ENCODE data around the gene LRMDA.

LRMDA gene

DNA sequence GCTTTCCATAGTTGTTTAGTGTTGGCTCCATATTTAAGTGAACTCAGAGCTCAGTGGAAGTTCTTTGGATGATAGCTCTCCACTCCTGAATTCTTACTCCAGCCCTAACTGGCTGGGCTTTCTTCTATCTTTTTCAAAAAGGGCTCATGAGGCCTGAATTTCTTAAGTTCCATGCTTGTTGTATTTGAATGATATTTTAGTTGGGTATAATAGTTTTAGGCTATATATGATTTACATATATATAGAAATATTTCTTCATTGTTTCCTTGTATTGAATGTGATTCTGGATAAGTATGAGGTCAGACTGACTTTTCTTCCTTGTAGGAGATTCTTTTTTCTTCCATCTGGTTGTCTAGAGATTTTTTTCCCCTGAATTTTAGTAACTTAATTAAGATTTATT lies 843.5 kb downstream of the LRMDA start:
- no peak for DNase-seq (ENCODE audit: low spot score)

DNA sequence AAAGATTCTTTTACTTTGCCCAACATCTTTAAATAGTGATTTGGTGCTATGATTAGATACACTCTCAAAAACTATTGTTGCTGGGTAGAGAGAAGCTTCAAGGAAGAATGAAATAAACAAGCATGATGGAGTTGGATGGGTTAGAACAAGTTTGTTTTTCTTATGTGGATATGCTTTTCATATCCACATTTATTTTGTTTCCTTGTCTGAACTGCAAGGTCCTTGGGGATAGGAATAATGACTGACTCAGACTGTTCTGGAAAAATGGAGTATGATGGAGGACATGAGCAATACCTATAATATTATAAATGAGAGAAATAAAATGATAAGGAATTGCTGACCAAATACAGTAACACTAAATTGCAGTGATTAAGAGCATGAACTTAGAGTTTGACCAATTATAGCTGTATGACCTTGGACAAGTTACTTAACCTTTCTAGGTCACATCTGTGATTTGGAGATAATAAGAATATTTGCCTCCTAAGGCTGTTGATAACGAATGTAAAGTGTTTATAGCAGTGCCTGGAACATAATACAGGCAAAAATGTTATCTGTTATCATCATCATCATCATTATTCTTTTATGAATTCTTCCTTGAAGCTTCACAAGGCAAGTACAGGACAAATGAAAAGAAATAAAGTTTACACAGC lies 847.5 kb downstream of the LRMDA start:
- no peak for DNase-seq (ENCODE audit: low spot score)

DNA sequence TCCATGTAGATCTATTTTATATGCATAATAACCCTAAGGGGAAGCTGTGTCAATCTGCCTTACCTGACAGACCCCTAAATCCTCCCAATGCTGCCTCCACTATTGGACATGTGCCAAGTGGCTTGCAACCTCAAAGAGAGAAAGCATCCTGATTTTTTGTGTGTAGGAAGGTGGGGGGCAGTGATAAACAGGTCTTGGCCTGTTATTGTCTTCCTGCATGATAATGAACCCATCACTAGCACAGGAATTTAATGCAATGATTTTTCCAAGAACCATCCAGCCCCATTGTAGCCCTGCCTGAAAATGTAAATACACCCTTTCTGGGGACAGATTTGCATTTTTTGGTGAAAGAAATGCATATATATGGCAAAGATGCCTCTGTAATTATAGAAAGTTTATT lies 850.2 kb downstream of the LRMDA start:
- DNase-seq (ENCODE audit: low spot score): no peak

DNA sequence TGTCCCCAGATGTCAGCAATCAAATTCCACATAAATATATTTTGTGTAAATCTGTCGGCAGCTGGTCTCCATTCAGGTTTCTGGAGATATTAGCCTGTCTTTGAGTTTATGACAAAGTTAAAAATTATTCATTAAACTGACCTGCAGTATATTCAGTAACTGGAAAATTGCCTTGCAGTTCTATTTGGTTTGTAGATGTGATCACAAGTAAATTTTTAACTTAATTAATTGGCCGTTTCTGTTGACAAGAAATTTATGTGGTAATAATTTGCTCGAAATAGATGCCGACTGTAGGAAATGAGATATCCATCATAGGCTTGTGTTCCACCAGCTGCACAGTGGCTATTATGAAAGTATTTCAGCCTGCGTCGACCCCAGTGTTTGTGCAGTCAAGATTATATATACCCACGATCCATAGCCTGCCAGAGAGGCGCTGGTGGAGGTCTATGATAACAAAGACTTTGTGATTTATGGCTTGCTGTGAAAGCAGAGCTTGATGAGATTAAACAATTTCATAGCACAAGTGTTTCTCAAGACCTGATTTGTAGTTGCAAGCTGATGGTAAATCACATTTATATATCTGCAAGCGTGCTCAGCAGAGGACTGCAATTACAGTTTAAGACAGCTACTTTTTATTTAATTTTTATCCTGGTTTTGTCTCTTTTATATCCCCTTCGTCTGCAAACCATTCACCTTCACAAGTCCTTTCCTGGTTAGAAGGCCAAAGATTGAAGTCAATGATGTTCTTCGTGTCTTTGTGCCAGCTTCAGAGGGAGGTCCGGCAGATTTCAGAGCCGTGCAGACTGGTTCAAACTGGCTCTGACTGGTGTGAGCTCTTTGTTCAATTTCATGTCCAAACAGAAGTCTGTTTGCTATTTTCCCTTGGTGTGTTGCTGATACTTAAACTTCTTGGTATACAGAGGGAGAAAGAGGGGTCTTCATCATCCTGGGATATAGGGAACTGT lies 850.9 kb downstream of the LRMDA start:
- DNase-seq (ENCODE audit: low spot score): no peak

DNA sequence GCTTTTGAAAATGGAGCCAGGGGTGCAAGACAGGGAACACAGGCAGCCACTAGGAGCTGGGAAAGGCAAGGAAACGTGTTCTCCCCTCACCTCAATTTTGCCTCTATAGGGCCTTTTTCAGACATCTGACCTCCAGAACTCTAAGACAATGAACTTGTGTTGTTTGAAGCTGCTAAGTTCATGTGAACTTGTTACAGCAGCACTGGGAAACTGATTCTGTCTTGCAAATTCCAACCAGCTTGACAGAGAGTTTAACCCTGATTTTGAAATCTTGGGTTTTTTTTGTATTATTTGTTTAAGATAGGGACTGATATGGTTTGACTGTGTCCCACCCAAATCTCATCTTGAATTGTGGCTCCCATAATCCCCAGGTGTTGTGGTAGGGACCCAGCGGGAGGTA lies 852.9 kb downstream of the LRMDA start:
- no peak for DNase-seq (ENCODE audit: low spot score)

DNA sequence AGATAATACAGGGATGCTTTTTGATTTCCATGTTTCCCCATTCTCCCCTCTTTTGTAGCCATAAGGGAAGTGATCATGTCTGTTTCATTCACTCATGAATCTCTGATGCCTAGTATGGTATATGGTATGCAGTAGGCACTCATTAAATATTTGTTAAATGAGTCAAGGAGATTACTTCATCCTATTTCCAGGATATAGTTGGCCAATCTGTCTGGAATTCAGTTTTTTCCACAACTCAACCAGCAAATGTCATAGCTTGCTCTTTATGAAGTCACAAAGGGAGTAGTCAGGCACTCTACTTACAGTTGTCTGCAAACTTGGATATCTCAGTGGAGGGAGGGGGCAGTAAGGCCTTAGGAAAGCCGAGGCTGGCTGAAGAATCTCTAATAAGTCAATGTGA lies 853.6 kb downstream of the LRMDA start:
- DNase-seq (ENCODE audit: low spot score): no peak

DNA sequence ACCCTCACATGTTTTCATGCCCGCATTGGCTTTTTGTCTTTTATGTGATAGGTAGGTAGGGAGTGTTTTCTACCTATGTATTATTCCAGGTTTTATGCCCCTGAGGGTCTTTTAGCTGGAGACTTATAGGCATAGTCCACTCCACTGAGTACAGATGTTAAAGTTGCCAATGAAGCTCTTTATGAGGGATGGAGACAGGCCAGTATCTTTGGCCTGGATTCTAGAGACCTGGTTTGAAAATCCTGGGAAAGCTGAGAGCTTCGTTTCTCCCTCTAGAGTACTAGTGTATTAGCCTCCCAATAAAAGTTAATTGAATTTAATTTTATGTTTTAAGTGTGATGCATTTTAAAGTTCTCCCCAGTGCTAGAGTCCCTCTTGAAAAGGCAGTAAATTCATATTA lies 854.1 kb downstream of the LRMDA start:
- no peak for DNase-seq (ENCODE audit: low spot score)

DNA sequence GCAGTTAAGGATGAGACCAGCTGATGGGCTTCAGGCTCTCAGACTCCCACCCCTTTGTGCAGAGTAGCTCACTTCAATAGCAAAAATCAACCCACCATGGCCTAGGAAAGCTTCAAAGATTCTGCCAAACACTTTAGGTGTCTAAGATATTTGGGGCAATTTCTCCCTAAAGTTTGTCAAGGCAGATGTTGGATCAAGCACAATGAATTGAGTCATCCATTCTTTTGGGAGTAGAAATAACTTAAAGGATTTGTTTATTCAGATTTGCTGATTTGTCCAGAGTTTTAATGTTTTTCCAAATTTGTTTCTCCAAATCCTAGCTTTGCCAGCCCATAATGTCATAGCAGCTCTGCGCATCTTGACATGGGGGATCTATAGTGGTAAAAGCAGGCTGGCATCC lies 855.1 kb downstream of the LRMDA start:
- no peak for DNase-seq (ENCODE audit: low spot score)

DNA sequence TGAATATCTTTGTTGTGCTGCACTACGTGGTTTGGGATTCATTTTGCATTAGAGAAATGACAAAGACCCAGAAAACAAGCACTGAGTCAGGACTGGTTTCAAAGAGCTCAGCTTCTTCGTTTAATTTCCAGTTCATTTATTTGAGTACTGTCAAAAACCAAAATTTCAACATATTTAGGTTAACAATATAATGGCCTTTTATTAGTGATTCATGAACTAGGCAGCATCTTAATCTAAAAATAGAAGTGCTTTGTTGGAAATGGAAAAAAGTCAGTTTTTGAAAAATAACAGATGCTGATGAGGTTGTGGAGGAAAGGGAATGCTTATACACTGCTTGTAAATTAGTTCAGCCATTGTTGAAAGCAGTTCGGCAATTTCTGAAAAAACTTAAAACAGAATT lies 856.4 kb downstream of the LRMDA start:
- no peak for DNase-seq (ENCODE audit: low spot score)

DNA sequence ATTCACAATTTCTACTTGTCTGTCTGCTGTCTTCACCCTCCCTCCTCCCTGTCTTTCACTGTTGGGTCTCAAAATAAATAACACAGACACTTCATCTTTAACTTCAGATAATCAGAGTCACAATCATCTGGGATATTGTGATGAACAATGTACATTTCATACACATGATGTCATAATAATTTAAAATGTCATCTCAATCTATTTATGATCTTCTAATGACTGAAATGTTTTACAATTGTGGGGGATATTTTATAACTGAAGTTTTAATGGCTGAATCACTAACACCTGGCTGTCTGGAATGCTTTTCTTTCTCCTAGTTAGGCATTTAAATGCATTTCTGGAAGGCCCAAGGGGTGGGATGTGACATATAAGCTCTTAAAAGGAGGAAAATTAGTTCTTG lies 859.8 kb downstream of the LRMDA start:
- DNase-seq (ENCODE audit: low spot score): no peak

DNA sequence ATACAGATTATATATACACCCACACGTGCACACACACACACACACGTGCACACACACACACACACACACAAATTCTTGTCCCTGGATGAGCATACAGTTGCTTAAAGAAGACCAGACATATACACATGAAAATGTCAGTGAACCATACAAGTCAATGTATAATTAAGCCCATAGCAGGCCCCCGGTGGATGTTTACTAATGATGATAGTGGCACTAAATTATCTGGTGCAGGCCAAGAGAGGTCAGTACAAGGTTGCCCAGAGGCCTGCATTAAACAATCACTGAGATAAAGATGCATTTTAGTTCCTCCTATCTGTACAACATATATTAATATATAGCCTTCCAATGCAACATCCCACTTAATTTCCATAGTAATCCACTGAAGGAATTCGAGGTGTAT lies 860.5 kb downstream of the LRMDA start:
- DNase-seq (ENCODE audit: low spot score): no peak

DNA sequence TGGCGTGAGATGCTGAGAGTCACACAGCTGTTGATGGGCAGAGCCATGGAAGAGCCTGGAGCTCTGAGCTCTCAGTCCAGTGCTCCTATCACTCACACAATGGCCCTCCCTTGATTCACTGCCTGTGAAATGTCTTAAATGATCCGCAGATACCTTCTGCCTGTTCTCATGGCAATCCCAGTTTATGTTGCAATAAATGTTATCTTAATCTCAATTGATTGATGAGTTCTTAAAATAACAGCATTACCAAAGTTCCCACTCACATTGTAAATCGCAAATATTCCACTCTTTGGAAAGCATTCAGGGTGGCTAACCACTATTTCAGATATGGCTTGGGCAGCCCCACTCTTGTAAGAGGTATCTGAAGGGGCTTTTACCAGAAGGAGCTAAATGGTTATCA lies 865.5 kb downstream of the LRMDA start:
- no peak for DNase-seq (ENCODE audit: low spot score)

DNA sequence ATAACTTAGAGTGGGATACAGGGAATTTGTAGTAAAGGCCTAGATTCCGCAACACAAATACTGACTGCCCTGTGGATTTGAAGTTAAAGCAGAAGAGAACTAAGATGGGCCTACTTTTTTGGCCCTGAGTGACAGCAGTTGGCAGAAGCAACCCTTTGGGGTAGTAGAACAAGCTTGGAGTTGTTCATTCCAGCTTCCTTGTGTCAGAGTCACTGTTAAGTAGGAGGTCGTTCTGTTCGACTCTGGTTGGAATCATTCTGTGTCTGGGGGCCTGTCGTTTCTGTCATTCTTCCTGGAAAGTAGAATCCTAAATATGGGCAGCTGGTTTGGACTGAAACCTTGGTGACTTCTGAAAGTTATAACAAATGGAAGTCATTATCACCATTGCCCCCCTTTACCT lies 865.9 kb downstream of the LRMDA start:
- DNase-seq (ENCODE audit: low spot score): no peak

DNA sequence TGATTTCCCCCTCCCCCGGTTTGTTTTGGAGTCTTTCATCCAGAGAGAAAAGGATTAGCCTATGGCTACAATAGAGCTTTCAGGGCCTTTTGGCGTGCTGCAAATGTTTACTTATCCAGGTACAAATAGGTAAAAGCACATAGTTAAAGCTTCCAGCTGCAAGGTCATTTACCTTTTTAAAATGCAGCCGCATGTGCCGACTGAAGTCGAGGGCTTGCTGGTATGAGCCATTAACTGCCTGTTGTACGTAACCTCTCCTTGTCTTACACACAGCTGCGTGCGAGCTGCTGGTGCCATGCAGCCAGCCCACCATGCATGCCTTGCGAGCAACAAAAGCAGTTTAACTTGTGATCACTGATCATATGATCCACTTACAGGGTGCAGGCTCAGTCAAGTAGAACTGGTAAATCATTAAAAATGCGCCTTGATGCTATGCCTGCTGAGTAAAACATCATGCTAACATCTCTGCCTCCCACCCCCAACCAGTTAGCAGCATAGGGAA lies 866.4 kb downstream of the LRMDA start:
- no peak for DNase-seq (ENCODE audit: low spot score)

DNA sequence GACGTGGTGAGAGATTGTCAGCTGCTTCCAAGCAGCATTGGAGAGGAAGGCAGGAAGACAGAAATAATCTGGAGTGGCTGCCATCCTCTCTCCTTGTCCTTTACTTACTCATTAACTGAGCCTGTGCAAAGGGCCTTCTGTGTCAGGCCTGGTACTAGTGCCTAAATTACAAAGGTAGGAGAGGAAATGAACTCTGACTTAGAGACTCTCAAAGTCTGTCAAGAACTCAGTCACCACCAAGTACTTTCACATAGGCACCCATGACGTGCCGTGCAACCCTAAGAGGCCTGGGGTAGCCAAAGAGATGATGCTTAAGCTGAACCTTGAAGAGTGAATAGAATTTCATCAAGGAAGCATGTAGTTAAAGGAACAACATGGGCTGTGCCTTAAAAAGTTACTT lies 866.9 kb downstream of the LRMDA start:
- no peak for DNase-seq (ENCODE audit: low spot score)

DNA sequence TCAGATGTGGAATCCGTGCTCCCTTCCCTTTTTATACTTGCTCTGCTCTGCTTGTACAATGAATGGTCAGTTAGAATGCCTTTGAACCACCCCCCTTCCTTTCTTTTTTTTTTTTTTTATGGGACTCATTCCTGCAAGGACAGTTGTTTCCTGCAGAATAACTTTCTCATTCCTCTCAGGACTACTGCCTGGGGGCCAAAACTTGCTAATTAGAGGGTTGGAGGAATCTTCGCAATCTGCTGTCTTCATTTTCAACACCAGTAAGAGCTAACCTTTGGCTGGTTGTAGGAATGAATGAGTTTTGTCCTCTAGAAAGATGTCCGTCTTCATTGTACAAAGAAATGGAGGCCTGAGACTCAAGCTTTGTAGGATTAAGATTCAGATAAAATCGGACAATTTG lies 868.1 kb downstream of the LRMDA start:
- DNase-seq (ENCODE audit: low spot score): no peak

DNA sequence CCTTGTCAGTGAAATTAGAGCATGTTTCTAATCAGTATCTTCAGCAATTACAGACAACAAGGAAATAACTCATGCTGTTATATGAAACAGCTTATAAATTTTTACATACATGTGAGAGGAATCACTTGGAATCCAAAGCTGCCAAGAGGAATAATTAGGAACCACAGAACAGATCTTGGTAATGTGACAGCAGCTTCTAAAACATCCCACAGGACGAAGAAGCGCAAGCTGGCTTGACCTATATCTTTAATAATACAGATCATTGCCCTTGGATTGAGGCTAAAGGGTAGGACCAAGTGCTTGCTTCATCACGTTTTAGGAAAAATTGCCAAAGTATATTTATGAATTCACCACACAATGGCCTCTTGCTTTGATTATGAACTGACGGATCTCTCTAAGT lies 869.8 kb downstream of the LRMDA start:
- DNase-seq (ENCODE audit: low spot score): no peak

DNA sequence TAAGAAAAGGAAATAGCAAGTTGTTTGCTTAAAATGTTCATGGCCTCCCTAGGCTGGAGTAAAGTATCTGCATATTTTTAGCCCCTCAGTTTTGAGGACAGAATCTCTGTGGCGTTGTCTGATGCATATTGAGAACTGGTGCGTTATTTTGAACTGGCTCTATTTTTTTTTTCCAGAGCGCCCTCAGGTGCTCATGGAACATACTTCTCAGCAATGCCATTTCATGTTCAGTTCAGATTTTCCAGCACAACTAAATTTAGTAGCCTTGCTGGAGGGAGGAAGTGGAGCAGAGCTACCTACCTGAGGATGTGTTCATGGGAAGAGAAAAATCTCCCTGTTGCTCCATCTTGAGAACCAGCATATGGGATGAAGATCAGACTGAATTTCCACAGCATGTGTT lies 870.5 kb downstream of the LRMDA start:
- no peak for DNase-seq (ENCODE audit: low spot score)

DNA sequence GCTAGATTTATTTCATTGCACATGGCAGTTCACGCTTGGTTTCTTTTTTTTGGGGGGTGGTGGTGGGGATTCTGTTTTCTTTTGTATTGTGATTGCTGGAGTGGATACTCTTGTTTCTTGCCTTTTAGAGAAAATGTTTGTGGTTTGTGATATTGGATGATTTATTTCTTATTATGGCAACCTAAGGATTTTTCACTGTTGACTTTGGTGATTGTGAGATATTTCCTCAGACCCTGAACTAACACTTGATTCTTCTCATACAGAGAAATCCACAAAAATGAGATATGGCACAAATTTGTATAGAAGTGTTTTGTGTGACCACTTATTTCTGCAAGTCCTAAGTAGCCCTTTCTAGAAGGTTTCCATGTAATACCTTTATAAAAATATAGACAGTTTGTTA lies 871.1 kb downstream of the LRMDA start:
- DNase-seq (ENCODE audit: low spot score): no peak

DNA sequence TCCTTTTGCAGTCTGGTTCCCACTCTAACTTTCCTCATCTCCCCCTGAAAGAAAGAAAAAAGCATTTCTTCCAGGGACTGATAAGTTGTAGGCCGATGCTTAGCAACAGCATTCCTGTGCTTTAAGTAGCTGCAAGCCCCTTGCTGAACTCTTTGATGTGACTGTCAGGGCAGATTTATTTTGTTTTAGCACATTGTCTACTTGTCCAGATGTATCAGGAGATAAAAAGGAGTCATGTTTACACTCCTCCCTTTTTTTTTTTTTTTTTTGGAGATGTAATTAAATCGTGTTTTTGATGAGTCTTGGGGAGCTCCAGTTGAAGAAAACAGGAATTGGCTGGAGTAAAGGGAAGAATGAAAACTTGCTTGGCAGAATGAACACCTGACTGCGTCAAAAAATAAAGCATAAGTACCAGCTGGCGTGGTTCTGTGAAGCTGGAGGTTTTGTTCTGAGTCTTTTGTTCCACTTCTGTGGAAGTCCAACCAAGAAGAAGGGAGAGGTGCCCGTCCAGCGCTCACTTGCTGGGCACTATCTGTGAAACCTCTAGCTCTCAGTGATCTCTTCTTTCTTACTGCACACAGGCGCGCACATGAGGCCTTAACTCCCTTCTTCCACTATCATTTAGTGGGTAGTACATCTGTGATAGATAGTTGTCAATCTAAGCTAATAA lies 871.7 kb downstream of the LRMDA start:
- DNase-seq (ENCODE audit: low spot score): no peak

DNA sequence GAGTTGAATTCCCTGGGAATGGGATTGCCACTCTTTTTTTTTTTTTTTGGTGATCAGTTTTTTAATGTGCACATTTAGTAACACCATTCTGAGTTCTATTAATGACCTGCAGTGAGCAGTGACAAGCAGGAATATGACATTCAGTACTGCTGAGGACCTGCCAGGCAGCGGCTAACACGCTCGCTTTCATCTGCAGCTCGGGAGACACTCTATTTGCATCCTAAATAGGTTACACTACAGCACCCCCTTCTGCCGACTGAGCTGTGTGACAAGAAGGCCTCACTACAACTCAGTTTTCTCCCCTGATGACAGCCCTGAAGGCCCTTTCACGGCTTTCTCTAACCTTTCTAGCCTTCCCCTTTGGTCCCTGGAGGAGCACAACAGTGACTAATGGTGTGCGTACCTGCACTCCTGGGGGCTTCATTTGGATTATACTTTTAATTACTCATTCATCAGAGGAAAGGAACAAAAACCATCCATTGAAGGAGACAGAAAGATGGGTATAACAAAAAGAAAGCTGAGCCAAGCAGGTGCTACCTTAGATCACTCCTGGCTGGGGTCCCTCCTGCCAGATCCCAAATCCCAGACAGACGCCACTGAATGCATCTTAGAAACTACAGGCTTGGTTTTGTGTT lies 872.4 kb downstream of the LRMDA start:
- peak; percentile 89 for DNase-seq (ENCODE audit: low spot score)

DNA sequence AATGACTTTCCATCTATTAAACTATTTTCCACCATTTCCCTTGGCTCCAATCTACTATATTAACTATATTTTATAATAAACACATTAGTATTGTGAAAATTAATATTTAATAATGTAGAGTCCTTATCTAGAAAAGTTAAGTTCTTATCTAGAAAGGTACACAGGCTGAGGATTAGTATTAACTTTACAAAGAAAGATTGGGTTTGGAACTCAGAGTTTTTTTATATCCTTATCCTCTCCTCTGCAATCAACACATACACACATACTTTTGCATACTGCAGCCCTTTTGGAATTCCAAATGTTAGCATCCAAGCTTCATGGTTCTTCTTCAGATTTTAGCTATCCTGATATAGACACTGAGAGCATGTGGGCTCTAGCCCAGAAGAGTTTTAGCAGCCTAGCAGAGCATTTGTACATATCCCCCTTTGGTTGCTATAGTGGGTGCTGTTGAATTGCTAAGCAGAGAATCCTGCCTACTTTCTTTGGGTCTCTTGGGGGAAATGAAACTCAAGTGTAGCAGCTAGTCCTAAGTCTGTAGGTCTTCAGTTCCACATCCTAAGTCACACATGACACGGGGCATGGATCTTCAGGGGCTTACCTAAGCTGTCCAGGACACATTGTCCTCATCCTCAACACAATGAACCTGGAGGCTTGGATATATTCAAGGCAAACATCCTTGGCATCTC lies 874.6 kb downstream of the LRMDA start:
- DNase-seq (ENCODE audit: low spot score): peak; percentile 10

All from Ammon's horn (tissue), 1 donor.